ENCODE results near the gene SERP2.

DNA sequence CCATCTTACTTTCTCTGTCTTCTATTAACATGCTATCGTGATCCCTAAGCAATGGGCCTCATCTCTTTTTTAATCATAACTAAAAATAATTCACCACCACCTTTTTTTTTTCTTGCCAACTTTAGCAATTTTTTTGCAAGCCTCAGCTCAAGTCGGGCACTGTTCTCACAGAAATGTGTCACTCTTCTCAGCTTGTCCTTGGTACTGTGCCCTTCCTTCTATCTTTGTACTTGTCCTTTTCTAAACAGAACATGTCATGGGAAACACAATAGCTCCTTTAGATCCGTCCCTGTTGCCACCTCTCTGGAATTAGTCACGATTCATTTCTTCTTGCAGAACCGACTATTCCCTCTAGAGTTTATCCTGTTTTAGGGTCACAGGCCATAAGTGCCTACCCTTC, 10.3 kb downstream of the SERP2 start:
- TF ChIP-seq CTCF (IDR thresholded peaks at IDR 0.05) (no peak), POLR2A (IDR thresholded peaks at IDR 0.05) (no peak), POLR2AphosphoS5 (IDR thresholded peaks at IDR 0.05) (no peak)
